Vagina (tissue), 2 donors: ENCODE results near the gene TGFBR3L.

Experiments used
- CTCF ChIP-seq, 3 experiments: fragments of 450-650 bp in 2 of 3; fragments of 200-600 bp in 1 of 3; sonication (generic) in 1 of 3; IDR thresholded peaks; one replicate each; pipeline ENCODE4 v1.5.1; 2017 to 2019; ENCODE audit warnings: antibody characterized with exemption in 3 of 3, mild to moderate bottlenecking in 2 of 3, moderate library complexity in 2 of 3
- POLR2A ChIP-seq, 2 donors: fragments of 450-650 bp; IDR thresholded peaks; one replicate each; pipeline ENCODE4 v1.6.1; 2017; ENCODE audit warnings: antibody characterized with exemption in 2 of 2, mild to moderate bottlenecking in 2 of 2, moderate library complexity in 2 of 2
- POLR2AphosphoS5 ChIP-seq, 2 donors: sonication (generic); formaldehyde crosslinking; IDR thresholded peaks; one replicate each; pipeline ENCODE4 v1.9.0; 2017; ENCODE audit warnings: antibody characterized with exemption in 2 of 2, mild to moderate bottlenecking in 2 of 2, low read depth in 1 of 2; ENCODE audit not compliant: insufficient read depth in 1 of 2

- TF ChIP-seq CTCF (IDR thresholded peaks at IDR 0.05) (no peak), POLR2A (IDR thresholded peaks at IDR 0.05) (no peak), POLR2AphosphoS5 (IDR thresholded peaks at IDR 0.05; ENCODE audit: insufficient read depth in 1 of 2, low read depth in 1 of 2) (no peak)
These were observed 11.8 kb upstream of the TGFBR3L start for GRCh38 chr19:7902796-7903243.
